ENCODE data around the gene EML1. TPM values are rescaled to one million over a fixed set of nuclear protein-coding genes. Genes with fewer than 3 reads are reported as not detected.

The EML1 gene
- total RNA-seq, 1 experiment from 2014 or later: 16.1 TPM

DNA sequence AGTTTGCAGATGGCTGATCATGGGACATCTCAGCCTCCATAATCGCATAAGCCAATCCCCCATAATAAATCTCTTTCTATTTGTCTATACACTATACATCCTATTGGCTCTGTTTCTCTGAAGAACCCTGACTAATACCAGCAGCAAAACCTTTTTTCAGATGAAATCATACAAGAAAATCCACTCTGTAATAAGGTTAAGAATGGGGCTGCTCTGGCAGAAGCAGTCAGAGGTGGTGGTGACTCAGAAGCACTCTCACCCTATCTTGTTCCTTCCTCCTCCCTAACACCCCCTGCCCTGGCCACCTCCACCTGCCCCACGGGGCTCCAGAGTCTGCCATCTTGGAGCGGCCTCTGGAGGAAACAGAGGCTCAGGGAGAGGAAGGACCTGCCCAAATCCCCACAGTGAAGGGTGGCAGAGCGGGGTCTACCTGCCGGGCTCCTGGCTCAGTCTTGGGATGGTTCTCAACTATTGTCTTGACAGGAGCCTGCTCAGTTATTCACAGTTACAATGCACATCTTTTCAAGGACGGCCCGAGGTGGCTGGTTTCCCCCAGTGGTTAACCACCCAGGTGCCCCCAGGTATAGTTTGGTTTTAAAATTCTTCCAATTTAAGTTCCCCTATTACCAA is 162.7 kb downstream of the EML1 start:
- Mint-ChIP-seq H3K27ac (no peak overlapping the region), H3K4me1 (no peaks in the 10 kb centered on the region), H3K9me3 (no peaks in the 10 kb centered on the region; the same call in 1 of the 2 replicates), H3K4me3 (no peak overlapping the region), H3K36me3 (peaks cover 6% of the 10 kb centered on the region), H3K27me3 (ENCODE audit: low read depth) (peaks cover 14% of the 10 kb centered on the region)
- TF ChIP-seq, protein P1, sequence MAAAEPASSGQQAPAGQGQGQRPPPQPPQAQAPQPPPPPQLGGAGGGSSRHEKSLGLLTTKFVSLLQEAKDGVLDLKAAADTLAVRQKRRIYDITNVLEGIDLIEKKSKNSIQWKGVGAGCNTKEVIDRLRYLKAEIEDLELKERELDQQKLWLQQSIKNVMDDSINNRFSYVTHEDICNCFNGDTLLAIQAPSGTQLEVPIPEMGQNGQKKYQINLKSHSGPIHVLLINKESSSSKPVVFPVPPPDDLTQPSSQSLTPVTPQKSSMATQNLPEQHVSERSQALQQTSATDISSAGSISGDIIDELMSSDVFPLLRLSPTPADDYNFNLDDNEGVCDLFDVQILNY (CRISPR knock-in tag; IDR thresholded peaks at IDR 0.05): no peak
- TF ChIP-seq KAT7 (CRISPR knock-in tag; IDR thresholded peaks at IDR 0.05; ENCODE audit: borderline replicate concordance) (no peak), IRF2 (CRISPR knock-in tag; IDR thresholded peaks at IDR 0.05; ENCODE audit: borderline replicate concordance, low read depth) (no peak), JUN (CRISPR knock-in tag; IDR thresholded peaks at IDR 0.05) (no peak), HMGA2 (CRISPR knock-in tag; IDR thresholded peaks at IDR 0.05) (no peak), FOXJ3 (CRISPR knock-in tag; IDR thresholded peaks at IDR 0.05; ENCODE audit: borderline replicate concordance) (no peak), ZNF416 (CRISPR knock-in tag; IDR thresholded peaks at IDR 0.05) (no peak), TEAD1 (CRISPR knock-in tag; IDR thresholded peaks at IDR 0.05) (no peak), ZNF121 (CRISPR knock-in tag; IDR thresholded peaks at IDR 0.05) (no peak), SMAD4 (CRISPR knock-in tag; IDR thresholded peaks at IDR 0.05) (no peak)
- TF ChIP-seq, protein P2, sequence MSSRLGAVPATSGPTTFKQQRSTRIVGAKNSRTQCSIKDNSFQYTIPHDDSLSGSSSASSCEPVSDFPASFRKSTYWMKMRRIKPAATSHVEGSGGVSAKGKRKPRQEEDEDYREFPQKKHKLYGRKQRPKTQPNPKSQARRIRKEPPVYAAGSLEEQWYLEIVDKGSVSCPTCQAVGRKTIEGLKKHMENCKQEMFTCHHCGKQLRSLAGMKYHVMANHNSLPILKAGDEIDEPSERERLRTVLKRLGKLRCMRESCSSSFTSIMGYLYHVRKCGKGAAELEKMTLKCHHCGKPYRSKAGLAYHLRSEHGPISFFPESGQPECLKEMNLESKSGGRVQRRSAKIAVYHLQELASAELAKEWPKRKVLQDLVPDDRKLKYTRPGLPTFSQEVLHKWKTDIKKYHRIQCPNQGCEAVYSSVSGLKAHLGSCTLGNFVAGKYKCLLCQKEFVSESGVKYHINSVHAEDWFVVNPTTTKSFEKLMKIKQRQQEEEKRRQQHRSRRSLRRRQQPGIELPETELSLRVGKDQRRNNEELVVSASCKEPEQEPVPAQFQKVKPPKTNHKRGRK (CRISPR knock-in tag; IDR thresholded peaks at IDR 0.05; ENCODE audit: borderline replicate concordance): no peak
- no peak for DNase-seq (ENCODE audit: low spot score)
- no peak for ATAC-seq
- ChIA-PET POLR2A (no interaction called here), CTCF (no interaction called here)

DNA sequence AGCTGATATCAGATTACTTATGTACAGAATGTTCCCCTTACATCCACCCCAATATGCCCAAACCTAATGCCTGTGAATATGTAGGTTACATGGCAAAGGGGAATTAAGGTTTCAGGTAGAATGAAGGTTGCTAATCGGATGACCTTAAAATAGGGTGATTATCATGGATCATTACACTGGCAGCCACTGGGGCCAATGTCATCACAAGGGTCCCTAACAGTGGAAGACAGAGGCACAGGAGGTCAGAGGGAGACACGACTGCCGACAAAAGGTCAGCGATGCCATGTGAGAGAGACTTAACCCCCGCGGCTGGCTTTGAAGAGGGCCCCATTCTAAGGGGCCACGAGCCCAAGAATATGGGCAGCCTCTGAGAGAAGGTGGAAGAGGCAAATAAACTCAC is 165.2 kb downstream of the EML1 start:
- Mint-ChIP-seq H3K4me1 (peaks cover 11% of the 10 kb centered on the region), H3K4me3 (no peak overlapping the region), H3K36me3 (peaks cover 2% of the 10 kb centered on the region), H3K9me3 (no peaks in the 10 kb centered on the region; the same call in 1 of the 2 replicates), H3K27ac (no peak overlapping the region), H3K27me3 (ENCODE audit: low read depth) (peaks cover 14% of the 10 kb centered on the region)
- ChIA-PET CTCF (no interaction called here), POLR2A (no interaction called here)
- ATAC-seq (no peak), DNase-seq (ENCODE audit: low spot score) (no peak)
- TF ChIP-seq FOXK1 (CRISPR knock-in tag; IDR thresholded peaks at IDR 0.05) (no peak), ZNF138 (CRISPR knock-in tag; conservative IDR thresholded peaks at IDR 0.05) (no peak), ZNF396 (CRISPR knock-in tag; IDR thresholded peaks at IDR 0.05; ENCODE audit: borderline replicate concordance) (no peak), ZNF317 (CRISPR knock-in tag; IDR thresholded peaks at IDR 0.05; ENCODE audit: borderline replicate concordance, low read depth) (no peak), SMAD3 (CRISPR knock-in tag; IDR thresholded peaks at IDR 0.05; ENCODE audit: borderline replicate concordance) (no peak)
- TF ChIP-seq, protein P3, sequence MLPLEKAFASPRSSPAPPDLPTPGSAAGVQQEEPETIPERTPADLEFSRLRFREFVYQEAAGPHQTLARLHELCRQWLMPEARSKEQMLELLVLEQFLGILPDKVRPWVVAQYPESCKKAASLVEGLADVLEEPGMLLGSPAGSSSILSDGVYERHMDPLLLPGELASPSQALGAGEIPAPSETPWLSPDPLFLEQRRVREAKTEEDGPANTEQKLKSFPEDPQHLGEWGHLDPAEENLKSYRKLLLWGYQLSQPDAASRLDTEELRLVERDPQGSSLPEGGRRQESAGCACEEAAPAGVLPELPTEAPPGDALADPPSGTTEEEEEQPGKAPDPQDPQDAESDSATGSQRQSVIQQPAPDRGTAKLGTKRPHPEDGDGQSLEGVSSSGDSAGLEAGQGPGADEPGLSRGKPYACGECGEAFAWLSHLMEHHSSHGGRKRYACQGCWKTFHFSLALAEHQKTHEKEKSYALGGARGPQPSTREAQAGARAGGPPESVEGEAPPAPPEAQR (CRISPR knock-in tag; IDR thresholded peaks at IDR 0.05): no peak
- TF ChIP-seq, protein P4, sequence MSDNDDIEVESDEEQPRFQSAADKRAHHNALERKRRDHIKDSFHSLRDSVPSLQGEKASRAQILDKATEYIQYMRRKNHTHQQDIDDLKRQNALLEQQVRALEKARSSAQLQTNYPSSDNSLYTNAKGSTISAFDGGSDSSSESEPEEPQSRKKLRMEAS (CRISPR knock-in tag; IDR thresholded peaks at IDR 0.05): no peak
- TF ChIP-seq, protein P5, sequence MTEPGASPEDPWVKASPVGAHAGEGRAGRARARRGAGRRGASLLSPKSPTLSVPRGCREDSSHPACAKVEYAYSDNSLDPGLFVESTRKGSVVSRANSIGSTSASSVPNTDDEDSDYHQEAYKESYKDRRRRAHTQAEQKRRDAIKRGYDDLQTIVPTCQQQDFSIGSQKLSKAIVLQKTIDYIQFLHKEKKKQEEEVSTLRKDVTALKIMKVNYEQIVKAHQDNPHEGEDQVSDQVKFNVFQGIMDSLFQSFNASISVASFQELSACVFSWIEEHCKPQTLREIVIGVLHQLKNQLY (CRISPR knock-in tag; IDR thresholded peaks at IDR 0.05): no peak
- TF ChIP-seq, protein P6, sequence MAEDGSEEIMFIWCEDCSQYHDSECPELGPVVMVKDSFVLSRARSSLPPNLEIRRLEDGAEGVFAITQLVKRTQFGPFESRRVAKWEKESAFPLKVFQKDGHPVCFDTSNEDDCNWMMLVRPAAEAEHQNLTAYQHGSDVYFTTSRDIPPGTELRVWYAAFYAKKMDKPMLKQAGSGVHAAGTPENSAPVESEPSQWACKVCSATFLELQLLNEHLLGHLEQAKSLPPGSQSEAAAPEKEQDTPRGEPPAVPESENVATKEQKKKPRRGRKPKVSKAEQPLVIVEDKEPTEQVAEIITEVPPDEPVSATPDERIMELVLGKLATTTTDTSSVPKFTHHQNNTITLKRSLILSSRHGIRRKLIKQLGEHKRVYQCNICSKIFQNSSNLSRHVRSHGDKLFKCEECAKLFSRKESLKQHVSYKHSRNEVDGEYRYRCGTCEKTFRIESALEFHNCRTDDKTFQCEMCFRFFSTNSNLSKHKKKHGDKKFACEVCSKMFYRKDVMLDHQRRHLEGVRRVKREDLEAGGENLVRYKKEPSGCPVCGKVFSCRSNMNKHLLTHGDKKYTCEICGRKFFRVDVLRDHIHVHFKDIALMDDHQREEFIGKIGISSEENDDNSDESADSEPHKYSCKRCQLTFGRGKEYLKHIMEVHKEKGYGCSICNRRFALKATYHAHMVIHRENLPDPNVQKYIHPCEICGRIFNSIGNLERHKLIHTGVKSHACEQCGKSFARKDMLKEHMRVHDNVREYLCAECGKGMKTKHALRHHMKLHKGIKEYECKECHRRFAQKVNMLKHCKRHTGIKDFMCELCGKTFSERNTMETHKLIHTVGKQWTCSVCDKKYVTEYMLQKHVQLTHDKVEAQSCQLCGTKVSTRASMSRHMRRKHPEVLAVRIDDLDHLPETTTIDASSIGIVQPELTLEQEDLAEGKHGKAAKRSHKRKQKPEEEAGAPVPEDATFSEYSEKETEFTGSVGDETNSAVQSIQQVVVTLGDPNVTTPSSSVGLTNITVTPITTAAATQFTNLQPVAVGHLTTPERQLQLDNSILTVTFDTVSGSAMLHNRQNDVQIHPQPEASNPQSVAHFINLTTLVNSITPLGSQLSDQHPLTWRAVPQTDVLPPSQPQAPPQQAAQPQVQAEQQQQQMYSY (CRISPR knock-in tag; IDR thresholded peaks at IDR 0.05): no peak
- TF ChIP-seq, protein P7, sequence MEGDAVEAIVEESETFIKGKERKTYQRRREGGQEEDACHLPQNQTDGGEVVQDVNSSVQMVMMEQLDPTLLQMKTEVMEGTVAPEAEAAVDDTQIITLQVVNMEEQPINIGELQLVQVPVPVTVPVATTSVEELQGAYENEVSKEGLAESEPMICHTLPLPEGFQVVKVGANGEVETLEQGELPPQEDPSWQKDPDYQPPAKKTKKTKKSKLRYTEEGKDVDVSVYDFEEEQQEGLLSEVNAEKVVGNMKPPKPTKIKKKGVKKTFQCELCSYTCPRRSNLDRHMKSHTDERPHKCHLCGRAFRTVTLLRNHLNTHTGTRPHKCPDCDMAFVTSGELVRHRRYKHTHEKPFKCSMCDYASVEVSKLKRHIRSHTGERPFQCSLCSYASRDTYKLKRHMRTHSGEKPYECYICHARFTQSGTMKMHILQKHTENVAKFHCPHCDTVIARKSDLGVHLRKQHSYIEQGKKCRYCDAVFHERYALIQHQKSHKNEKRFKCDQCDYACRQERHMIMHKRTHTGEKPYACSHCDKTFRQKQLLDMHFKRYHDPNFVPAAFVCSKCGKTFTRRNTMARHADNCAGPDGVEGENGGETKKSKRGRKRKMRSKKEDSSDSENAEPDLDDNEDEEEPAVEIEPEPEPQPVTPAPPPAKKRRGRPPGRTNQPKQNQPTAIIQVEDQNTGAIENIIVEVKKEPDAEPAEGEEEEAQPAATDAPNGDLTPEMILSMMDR (IDR thresholded peaks at IDR 0.05): no peak
- TF ChIP-seq, protein P8, sequence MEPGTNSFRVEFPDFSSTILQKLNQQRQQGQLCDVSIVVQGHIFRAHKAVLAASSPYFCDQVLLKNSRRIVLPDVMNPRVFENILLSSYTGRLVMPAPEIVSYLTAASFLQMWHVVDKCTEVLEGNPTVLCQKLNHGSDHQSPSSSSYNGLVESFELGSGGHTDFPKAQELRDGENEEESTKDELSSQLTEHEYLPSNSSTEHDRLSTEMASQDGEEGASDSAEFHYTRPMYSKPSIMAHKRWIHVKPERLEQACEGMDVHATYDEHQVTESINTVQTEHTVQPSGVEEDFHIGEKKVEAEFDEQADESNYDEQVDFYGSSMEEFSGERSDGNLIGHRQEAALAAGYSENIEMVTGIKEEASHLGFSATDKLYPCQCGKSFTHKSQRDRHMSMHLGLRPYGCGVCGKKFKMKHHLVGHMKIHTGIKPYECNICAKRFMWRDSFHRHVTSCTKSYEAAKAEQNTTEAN (CRISPR knock-in tag; IDR thresholded peaks at IDR 0.05): no peak
- TF ChIP-seq, protein P9, sequence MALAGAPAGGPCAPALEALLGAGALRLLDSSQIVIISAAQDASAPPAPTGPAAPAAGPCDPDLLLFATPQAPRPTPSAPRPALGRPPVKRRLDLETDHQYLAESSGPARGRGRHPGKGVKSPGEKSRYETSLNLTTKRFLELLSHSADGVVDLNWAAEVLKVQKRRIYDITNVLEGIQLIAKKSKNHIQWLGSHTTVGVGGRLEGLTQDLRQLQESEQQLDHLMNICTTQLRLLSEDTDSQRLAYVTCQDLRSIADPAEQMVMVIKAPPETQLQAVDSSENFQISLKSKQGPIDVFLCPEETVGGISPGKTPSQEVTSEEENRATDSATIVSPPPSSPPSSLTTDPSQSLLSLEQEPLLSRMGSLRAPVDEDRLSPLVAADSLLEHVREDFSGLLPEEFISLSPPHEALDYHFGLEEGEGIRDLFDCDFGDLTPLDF (CRISPR knock-in tag; IDR thresholded peaks at IDR 0.05): no peak

Data from WTC11 (cell line).